ENCODE measurements around the gene NR5A2.

Gene NR5A2

GRCh38 chr1:200081151-200081968 lies 53.9 kb downstream of the NR5A2 start:
- no peaks in the 10 kb centered on the region for H3K36me3 ChIP-seq
- no peaks in the 10 kb centered on the region for H3K4me1 ChIP-seq
- no peaks in the 10 kb centered on the region for H3K9me3 ChIP-seq
- DNase-seq: no peak
- peaks cover 0 to 4% of the 10 kb centered on the region in 2 donors for H3K27me3 ChIP-seq
- intact Hi-C loops (cut with DNase I; ENCODE audit: low total_unique reads): no loop called here
- H3K27ac ChIP-seq: no peak overlapping the region
- no peak overlapping the region for H3K4me3 ChIP-seq
- no peak for TF ChIP-seq CTCF (IDR thresholded peaks at IDR 0.05)

- no peak overlapping the region for H3K27ac ChIP-seq
- no peak for TF ChIP-seq CTCF (IDR thresholded peaks at IDR 0.05)
- H3K27me3 ChIP-seq: peaks cover 0 to 4% of the 10 kb centered on the region in 2 donors
Observed at GRCh38 chr1:200081969-200082245, 54.4 kb downstream of the NR5A2 start.

GRCh38 chr1:200082329-200082728 lies 54.8 kb downstream of the NR5A2 start:
- no peak overlapping the region for H3K4me3 ChIP-seq
- intact Hi-C loops (cut with DNase I; ENCODE audit: low total_unique reads): no loop called here
- TF ChIP-seq CTCF (IDR thresholded peaks at IDR 0.05): no peak
- no peak overlapping the region for H3K27ac ChIP-seq
- no peak for DNase-seq
- H3K27me3 ChIP-seq: peaks cover 0 to 4% of the 10 kb centered on the region in 2 donors
- H3K4me1 ChIP-seq: no peaks in the 10 kb centered on the region
- no peaks in the 10 kb centered on the region for H3K36me3 ChIP-seq
- no peaks in the 10 kb centered on the region for H3K9me3 ChIP-seq

More at GRCh38 chr1:200081969-200082245, 54.4 kb downstream of the NR5A2 start:
- H3K4me3 ChIP-seq: no peak overlapping the region
- no peaks in the 10 kb centered on the region for H3K36me3 ChIP-seq
- intact Hi-C loops (cut with DNase I; ENCODE audit: low total_unique reads): no loop called here
- H3K4me1 ChIP-seq: no peaks in the 10 kb centered on the region
- no peak for DNase-seq
- H3K9me3 ChIP-seq: no peaks in the 10 kb centered on the region

GRCh38 chr1:200090252-200091159 lies 63.0 kb downstream of the NR5A2 start:
- no peaks in the 10 kb centered on the region for H3K4me1 ChIP-seq
- intact Hi-C loops (cut with DNase I; ENCODE audit: low total_unique reads): no loop called here
- H3K27ac ChIP-seq: no peak overlapping the region
- DNase-seq: no peak
- TF ChIP-seq CTCF (IDR thresholded peaks at IDR 0.05): no peak
- no peak overlapping the region for H3K4me3 ChIP-seq
- no peaks in the 10 kb centered on the region for H3K36me3 ChIP-seq
- H3K27me3 ChIP-seq: no peaks in the 10 kb centered on the region
- H3K9me3 ChIP-seq: no peaks in the 10 kb centered on the region

GRCh38 chr1:200095057-200095577 lies 67.6 kb downstream of the NR5A2 start:
- intact Hi-C loops (cut with DNase I; ENCODE audit: low total_unique reads): no loop called here
- no peaks in the 10 kb centered on the region for H3K9me3 ChIP-seq
- DNase-seq: no peak
- no peak overlapping the region for H3K4me3 ChIP-seq
- H3K27ac ChIP-seq: no peak overlapping the region
- no peaks in the 10 kb centered on the region for H3K36me3 ChIP-seq
- no peaks in the 10 kb centered on the region for H3K4me1 ChIP-seq
- TF ChIP-seq CTCF (IDR thresholded peaks at IDR 0.05): no peak
- no peaks in the 10 kb centered on the region for H3K27me3 ChIP-seq

All from tibial artery (tissue), 4 donors.